H1 (cell line): ENCODE results near the gene BIN1. TPM values are rescaled to one million over a fixed set of nuclear protein-coding genes. Genes with fewer than 3 reads are reported as not detected.

Source experiments
- ASH2L ChIP-seq: fragments of 200-600, 300-600 bp; sonication (generic); IDR thresholded peaks from one replicate; pipeline ENCODE4 v1.7.1; 2017; ENCODE audit warnings: low read length
- PHF8 ChIP-seq: fragments of 200-600 bp; sonication (generic); conservative IDR thresholded peaks from 2 replicates; pipeline ENCODE4 v1.7.1; 2012; ENCODE audit warnings: low read depth, mild to moderate bottlenecking, inconsistent platforms, low read length, moderate library complexity
- RAD21 ChIP-seq, 2 experiments: IDR thresholded peaks in 1 of 2; conservative IDR thresholded peaks in 1 of 2; 2 replicates each; pipeline ENCODE4 v1.6.1; 2011; ENCODE audit warnings: low read depth in 2 of 2, low read length in 2 of 2, improper control_type of control experiment in 1 of 2, inconsistent platforms in 1 of 2, mild to moderate bottlenecking in 1 of 2, moderate library complexity in 1 of 2
- RBBP5 ChIP-seq: IDR thresholded peaks from 2 replicates; pipeline ENCODE4 v1.7.1; 2012; ENCODE audit warnings: low read depth, mild to moderate bottlenecking, inconsistent platforms, low read length, moderate library complexity, borderline replicate concordance
- RXRA ChIP-seq: IDR thresholded peaks from 2 replicates; pipeline ENCODE4 v1.6.1; 2011; ENCODE audit warnings: low read depth, mild to moderate bottlenecking, low read length, moderate library complexity; ENCODE audit not compliant: insufficient read depth
- SIN3A ChIP-seq, 2 experiments: IDR thresholded peaks in 1 of 2; conservative IDR thresholded peaks in 1 of 2; 2 replicates each; pipeline ENCODE4 v1.6.1; 2011 to 2012; ENCODE audit warnings: low read length in 2 of 2, improper control_type of control experiment in 1 of 2, low read depth in 1 of 2, mild to moderate bottlenecking in 1 of 2
- SIRT6 ChIP-seq: IDR thresholded peaks from one replicate; pipeline ENCODE4 v1.7.1; 2012; ENCODE audit warnings: low read length, inconsistent platforms
- TAF1 ChIP-seq: IDR thresholded peaks from 2 replicates; pipeline ENCODE4 v1.6.1; 2011; ENCODE audit warnings: mild to moderate bottlenecking, low read depth, low read length
- polyA plus RNA-seq, 7 experiments: library from polyadenylated mRNA; depleted of rRNA in 3 of 7; stranded (reverse) in 5 of 7; unstranded in 2 of 7; fragments of >200 nt in 5 of 7; fragments of 200-250 nt in 2 of 7; gene quantifications; 1 replicate in 5 of 7; 2 replicates in 1 of 7; 4 replicates in 1 of 7; pipeline versions ENCODE4 v1.2.1 to v1.2.3, GENCODE V29; 2011 to 2013; ENCODE audit warnings: missing spikeins in 2 of 7, mixed read lengths in 2 of 7
- total RNA-seq: library from RNA; stranded (reverse); fragmentation: NEBNext Ultra II Directional; extraction: Animal tissue kit (Norgen Biotek cat#: 25700); gene quantifications from 2 replicates; pipeline ENCODE4 v1.2.1, GENCODE V29; 2021
- TF ChIP-seq, protein P1 (sequence below): fragments of 300-600 bp; sonication (generic); IDR thresholded peaks from 2 replicates; pipeline ENCODE4 v1.7.1; 2012; ENCODE audit warnings: low read length, moderate library complexity, mild to moderate bottlenecking, inconsistent platforms; ENCODE audit not compliant: insufficient replicate concordance

Gene BIN1
- total and polyA plus RNA-seq, 2 of the 8 experiments (the other 6 are each of a cell fraction or from before 2014, with no cell fraction given), result 23.6 to 35.6 TPM

- TF ChIP-seq, protein P1, sequence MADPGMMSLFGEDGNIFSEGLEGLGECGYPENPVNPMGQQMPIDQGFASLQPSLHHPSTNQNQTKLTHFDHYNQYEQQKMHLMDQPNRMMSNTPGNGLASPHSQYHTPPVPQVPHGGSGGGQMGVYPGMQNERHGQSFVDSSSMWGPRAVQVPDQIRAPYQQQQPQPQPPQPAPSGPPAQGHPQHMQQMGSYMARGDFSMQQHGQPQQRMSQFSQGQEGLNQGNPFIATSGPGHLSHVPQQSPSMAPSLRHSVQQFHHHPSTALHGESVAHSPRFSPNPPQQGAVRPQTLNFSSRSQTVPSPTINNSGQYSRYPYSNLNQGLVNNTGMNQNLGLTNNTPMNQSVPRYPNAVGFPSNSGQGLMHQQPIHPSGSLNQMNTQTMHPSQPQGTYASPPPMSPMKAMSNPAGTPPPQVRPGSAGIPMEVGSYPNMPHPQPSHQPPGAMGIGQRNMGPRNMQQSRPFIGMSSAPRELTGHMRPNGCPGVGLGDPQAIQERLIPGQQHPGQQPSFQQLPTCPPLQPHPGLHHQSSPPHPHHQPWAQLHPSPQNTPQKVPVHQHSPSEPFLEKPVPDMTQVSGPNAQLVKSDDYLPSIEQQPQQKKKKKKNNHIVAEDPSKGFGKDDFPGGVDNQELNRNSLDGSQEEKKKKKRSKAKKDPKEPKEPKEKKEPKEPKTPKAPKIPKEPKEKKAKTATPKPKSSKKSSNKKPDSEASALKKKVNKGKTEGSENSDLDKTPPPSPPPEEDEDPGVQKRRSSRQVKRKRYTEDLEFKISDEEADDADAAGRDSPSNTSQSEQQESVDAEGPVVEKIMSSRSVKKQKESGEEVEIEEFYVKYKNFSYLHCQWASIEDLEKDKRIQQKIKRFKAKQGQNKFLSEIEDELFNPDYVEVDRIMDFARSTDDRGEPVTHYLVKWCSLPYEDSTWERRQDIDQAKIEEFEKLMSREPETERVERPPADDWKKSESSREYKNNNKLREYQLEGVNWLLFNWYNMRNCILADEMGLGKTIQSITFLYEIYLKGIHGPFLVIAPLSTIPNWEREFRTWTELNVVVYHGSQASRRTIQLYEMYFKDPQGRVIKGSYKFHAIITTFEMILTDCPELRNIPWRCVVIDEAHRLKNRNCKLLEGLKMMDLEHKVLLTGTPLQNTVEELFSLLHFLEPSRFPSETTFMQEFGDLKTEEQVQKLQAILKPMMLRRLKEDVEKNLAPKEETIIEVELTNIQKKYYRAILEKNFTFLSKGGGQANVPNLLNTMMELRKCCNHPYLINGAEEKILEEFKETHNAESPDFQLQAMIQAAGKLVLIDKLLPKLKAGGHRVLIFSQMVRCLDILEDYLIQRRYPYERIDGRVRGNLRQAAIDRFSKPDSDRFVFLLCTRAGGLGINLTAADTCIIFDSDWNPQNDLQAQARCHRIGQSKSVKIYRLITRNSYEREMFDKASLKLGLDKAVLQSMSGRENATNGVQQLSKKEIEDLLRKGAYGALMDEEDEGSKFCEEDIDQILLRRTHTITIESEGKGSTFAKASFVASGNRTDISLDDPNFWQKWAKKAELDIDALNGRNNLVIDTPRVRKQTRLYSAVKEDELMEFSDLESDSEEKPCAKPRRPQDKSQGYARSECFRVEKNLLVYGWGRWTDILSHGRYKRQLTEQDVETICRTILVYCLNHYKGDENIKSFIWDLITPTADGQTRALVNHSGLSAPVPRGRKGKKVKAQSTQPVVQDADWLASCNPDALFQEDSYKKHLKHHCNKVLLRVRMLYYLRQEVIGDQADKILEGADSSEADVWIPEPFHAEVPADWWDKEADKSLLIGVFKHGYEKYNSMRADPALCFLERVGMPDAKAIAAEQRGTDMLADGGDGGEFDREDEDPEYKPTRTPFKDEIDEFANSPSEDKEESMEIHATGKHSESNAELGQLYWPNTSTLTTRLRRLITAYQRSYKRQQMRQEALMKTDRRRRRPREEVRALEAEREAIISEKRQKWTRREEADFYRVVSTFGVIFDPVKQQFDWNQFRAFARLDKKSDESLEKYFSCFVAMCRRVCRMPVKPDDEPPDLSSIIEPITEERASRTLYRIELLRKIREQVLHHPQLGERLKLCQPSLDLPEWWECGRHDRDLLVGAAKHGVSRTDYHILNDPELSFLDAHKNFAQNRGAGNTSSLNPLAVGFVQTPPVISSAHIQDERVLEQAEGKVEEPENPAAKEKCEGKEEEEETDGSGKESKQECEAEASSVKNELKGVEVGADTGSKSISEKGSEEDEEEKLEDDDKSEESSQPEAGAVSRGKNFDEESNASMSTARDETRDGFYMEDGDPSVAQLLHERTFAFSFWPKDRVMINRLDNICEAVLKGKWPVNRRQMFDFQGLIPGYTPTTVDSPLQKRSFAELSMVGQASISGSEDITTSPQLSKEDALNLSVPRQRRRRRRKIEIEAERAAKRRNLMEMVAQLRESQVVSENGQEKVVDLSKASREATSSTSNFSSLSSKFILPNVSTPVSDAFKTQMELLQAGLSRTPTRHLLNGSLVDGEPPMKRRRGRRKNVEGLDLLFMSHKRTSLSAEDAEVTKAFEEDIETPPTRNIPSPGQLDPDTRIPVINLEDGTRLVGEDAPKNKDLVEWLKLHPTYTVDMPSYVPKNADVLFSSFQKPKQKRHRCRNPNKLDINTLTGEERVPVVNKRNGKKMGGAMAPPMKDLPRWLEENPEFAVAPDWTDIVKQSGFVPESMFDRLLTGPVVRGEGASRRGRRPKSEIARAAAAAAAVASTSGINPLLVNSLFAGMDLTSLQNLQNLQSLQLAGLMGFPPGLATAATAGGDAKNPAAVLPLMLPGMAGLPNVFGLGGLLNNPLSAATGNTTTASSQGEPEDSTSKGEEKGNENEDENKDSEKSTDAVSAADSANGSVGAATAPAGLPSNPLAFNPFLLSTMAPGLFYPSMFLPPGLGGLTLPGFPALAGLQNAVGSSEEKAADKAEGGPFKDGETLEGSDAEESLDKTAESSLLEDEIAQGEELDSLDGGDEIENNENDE, result no peak
- TF ChIP-seq ASH2L (peak; percentile 65), RBBP5 (peak; percentile 54), RAD21 (IDR thresholded peaks at IDR 0.05 in 1 of 2, conservative IDR thresholded peaks at IDR 0.05 in 1 of 2; ENCODE audit: low read depth in 2 of 2, low read length in 2 of 2) (peak; percentile 33 to 44), PHF8 (peak; percentile 57; the same call in 1 of the 2 replicates), TAF1 (peak; percentile 32; the same call in 1 of the 2 replicates), RXRA (no peak), SIRT6 (no peak), SIN3A (conservative IDR thresholded peaks at IDR 0.05 in 1 of 2, IDR thresholded peaks at IDR 0.05 in 1 of 2; ENCODE audit: low read depth in 1 of 2, low read length in 2 of 2) (0 out of 4 replicates have a peak, but pooled peaks of 1 of the 2 experiments have one; percentile 29)
These were observed 81.4 kb downstream of the BIN1 start (continued) for GRCh38 chr2:127025359-127026166.
